Prostate gland (tissue), 2 donors: Measurements from ENCODE around the gene NCOA4. TPM values are rescaled to one million over a fixed set of nuclear protein-coding genes. Genes with fewer than 3 reads are reported as not detected.
"Not testable (repeated sequence)": the region's sequence is repeated elsewhere in the genome, so short reads cannot be mapped to it uniquely, and the experiment has no call there.

Experiments used
- DNase-seq: peaks from one replicate; pipeline ENCODE4 v3.0.0-alpha.2; 2019; ENCODE audit warnings: low spot score
- H3K27ac ChIP-seq, 2 donors: fragments of 200-600 bp; sonication (generic); 2 replicates each; pipeline ENCODE4 v1.5.1; 2017 to 2019
- H3K27me3 ChIP-seq: fragments of 200-600 bp; sonication (generic); replicated peaks from 2 replicates; pipeline ENCODE4 v1.5.1; 2019; ENCODE audit not compliant: insufficient read depth
- H3K36me3 ChIP-seq, 2 donors: fragments of 200-600 bp; sonication (generic); 1 replicate in 1 of 2; 2 replicates in 1 of 2; pipeline versions ENCODE4 v1.5.1 to v1.8.1; 2017 to 2019
- H3K4me1 ChIP-seq: fragments of 200-600 bp; sonication (generic); replicated peaks from 2 replicates; pipeline ENCODE4 v1.5.1; 2019
- H3K4me3 ChIP-seq, 2 donors: fragments of 200-600 bp; sonication (generic); 2 replicates each; pipeline ENCODE4 v1.5.1; 2017 to 2019
- H3K9me3 ChIP-seq: fragments of 200-600 bp; sonication (generic); 2 replicates; pipeline ENCODE4 v1.5.1; 2017
- POLR2AphosphoS5 ChIP-seq: sonication (generic); formaldehyde crosslinking; IDR thresholded peaks from one replicate; pipeline ENCODE4 v1.6.1; 2017; ENCODE audit warnings: antibody characterized with exemption
- WGBS: methylation state at CpG from one replicate; pipeline ENCODE4 v1.1.5; 2018; 5-methylcytosine and 5-hydroxymethylcytosine counted together
- intact Hi-C: fragments of 100-400 bp; cut with DNase I; formaldehyde crosslinking; loops from one replicate; pipeline ENCODE4 v1.14.2; 2022
- small RNA-seq, 2 donors: library from RNA; depleted of rRNA; stranded (forward); fragments of <200 nt; gene quantifications; one replicate each; pipeline ENCODE3, GENCODE V24; 2016
- total RNA-seq, 2 donors: library from RNA; depleted of rRNA; stranded (reverse); fragments of >200 nt; gene quantifications; one replicate each; pipeline ENCODE4 v1.1.0, GENCODE V29; 2016

NCOA4 gene
- total RNA-seq, 2 donors from 2014 or later: 131 to 434 TPM

- H3K27ac ChIP-seq: peak within 1 kb of the TSS; percentile 20 to 54
- peak within 1 kb of the TSS; percentile 51 to 73 for H3K4me3 ChIP-seq
- TF ChIP-seq POLR2AphosphoS5: peak; percentile 95
- H3K27me3 ChIP-seq, H3K4me1 ChIP-seq, H3K36me3 ChIP-seq, H3K9me3 ChIP-seq, intact Hi-C loops: not testable (repeated sequence)
- WGBS: 0% methylated on average over 47 of the region's 60 CpGs
- peak; percentile 81 for DNase-seq
Measured at GRCh38 chr10:45972106-45972812, 58.2 kb downstream of the NCOA4 start, which contains the start of gene TIMM23. Gene TIMM23, plus strand, starts transcription at chr10:45972489. Its CDS starts 136 bp downstream, at chr10:45972625.

GRCh38 chr10:45971742-45972105, 58.7 kb downstream of the NCOA4 start:
- H3K4me1 ChIP-seq, DNase-seq, H3K9me3 ChIP-seq, H3K27me3 ChIP-seq, H3K36me3 ChIP-seq, intact Hi-C loops: not testable (repeated sequence)
- peak overlapping the region; percentile 51 to 73 for H3K4me3 ChIP-seq
- WGBS: 0% methylated on average over 5 of the region's 25 CpGs
- peak overlapping the region in 1 of 2 donors; percentile 54 for H3K27ac ChIP-seq

GRCh38 chr10:45971019-45971418, 59.4 kb downstream of the NCOA4 start:
- H3K4me1 ChIP-seq, H3K9me3 ChIP-seq, H3K27me3 ChIP-seq, H3K27ac ChIP-seq, H3K36me3 ChIP-seq, intact Hi-C loops, DNase-seq: not testable (repeated sequence)
- peak overlapping the region; percentile 51 to 73 for H3K4me3 ChIP-seq
- 34% methylated on average over 14 of the region's 14 CpGs for WGBS

GRCh38 chr10:45962686-45963452, 67.6 kb downstream of the NCOA4 start:
- DNase-seq, intact Hi-C loops, H3K27ac ChIP-seq, H3K4me1 ChIP-seq, H3K4me3 ChIP-seq, H3K9me3 ChIP-seq, H3K27me3 ChIP-seq, H3K36me3 ChIP-seq: not testable (repeated sequence)
- WGBS: 66% methylated on average over 6 of the region's 6 CpGs

- H3K36me3 ChIP-seq, DNase-seq, H3K27me3 ChIP-seq, H3K4me3 ChIP-seq, H3K4me1 ChIP-seq, intact Hi-C loops, H3K9me3 ChIP-seq, H3K27ac ChIP-seq: not testable (repeated sequence)
- WGBS: 97% methylated on average over 6 of the region's 6 CpGs
Measured at GRCh38 chr10:45957928-45958327, 72.5 kb downstream of the NCOA4 start.

GRCh38 chr10:45956634-45957033, 73.8 kb downstream of the NCOA4 start:
- H3K4me3 ChIP-seq, H3K27me3 ChIP-seq, intact Hi-C loops, DNase-seq, H3K4me1 ChIP-seq, H3K9me3 ChIP-seq, H3K27ac ChIP-seq, H3K36me3 ChIP-seq: not testable (repeated sequence)
- 62% methylated on average over 4 of the region's 6 CpGs for WGBS

Small RNAs within 50 kb of the gene (small RNA-seq; reads per million reads assigned to genes)
- 0 reads per million in 2 donors for gene SNORA74C-1

Other genes starting within 250 kb of the NCOA4 start
- 10 to 100 TPM; 15.1 to 44.3 TPM for gene AGAP4, start 183.1 kb downstream of the NCOA4 start, total RNA-seq
- gene TIMM23, start 58.1 kb downstream of the NCOA4 start, total RNA-seq: 10 to 100 TPM; 60.8 to 93.5 TPM
- gene MSMB, start 15.6 kb upstream of the NCOA4 start, total RNA-seq: 1,000 to 10,000 TPM; 1,381 to 2,749 TPM